GM18519 (cell line): ENCODE results near the gene TMC4.
"Not testable (repeated sequence)": the region's sequence is repeated elsewhere in the genome, so short reads cannot be mapped to it uniquely, and the experiment has no call there.

Source experiments
- ATAC-seq: cut with Tn5 transposase; IDR thresholded peaks from one replicate; pipeline ENCODE4 v1.9.1; 2021; ENCODE audit warnings: mild to moderate bottlenecking, moderate library complexity; ENCODE audit not compliant: unreplicated experiment, low FRiP score

TMC4 gene

DNA sequence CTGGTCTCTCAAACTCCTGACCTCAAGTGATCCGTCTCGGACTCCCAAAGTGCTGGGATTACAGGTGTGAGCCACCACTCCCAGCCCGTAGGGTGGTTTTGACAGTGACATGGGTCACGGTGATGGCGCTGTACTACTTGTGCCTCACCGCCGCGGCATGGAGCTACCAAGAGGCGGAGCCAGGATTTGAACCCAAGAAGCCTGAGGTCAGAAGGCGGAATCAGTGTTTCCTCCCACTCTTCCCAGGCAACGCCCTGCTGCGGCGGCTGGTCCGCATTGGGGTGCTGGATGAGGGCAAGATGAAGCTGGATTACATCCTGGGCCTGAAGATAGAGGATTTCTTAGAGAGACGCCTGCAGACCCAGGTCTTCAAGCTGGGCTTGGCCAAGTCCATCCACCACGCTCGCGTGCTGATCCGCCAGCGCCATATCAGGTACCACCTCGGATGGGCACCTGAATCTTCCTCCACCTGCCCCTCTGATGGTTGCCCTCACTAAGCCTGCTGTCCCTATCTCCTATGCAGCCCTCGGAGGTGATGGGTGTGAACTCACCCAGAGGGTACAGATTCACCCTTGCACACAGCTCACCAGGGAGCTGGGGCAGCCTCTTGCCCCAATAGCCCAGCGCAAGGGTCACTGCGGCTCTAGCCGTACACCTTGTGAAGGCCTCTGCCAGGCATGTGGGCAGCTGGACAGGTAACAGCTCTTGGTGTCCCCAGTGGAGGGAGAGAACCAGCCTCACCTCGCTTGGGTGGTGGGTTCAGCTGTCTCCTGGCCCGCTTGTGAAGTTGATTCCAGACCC is 33.3 kb upstream of the TMC4 start:
- no peak for ATAC-seq

- ATAC-seq = no peak
Measured at GRCh38 chr19:54204767-54205468, 32.0 kb upstream of the TMC4 start.

DNA sequence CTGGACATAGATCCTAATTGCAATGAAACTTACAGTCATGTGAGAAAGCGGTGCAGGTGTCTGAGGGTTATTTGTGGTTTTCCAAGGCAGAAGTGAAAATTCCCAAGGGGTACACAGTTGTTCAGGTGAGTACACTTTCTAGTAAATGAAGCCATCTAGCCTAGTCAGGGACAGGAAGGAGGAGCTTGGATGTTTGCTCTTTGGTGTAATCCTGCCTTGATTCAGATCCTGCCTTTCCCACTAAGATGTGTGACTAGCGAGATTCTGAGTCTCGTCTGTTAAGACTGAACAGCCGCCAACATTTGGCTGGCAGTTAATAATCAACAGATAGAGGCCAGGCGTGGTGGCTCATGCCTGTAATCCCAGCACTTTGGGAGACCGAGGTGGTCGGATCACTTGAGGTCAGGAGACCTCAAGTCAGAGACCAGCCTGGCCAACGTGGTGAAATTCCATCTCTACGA is 30.2 kb upstream of the TMC4 start:
- ATAC-seq = no peak

GRCh38 chr19:54201980-54202379 is 29.0 kb upstream of the TMC4 start:
- no peak for ATAC-seq

DNA sequence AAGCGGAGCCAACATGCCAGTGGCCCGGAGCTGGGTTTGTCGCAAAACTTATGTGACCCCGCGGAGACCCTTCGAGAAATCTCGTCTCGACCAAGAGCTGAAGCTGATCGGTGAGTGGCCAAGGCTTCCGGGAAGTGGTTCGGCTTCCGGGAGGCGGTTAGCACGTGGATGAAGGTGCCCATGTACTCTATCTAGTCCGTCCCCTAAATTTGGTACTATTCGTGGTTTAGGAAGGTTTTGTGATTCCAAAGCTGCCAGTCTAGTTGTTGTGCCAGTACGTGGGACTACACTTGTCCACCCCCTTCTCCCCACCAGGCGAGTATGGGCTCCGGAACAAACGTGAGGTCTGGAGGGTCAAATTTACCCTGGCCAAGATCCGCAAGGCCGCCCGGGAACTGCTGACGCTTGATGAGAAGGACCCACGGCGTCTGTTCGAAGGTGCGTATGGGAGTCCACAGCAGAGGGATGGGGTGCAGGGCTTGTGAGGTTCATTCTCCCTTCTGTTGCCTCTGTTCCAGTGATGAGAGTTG is 28.3 kb upstream of the TMC4 start:
- no peak for ATAC-seq

DNA sequence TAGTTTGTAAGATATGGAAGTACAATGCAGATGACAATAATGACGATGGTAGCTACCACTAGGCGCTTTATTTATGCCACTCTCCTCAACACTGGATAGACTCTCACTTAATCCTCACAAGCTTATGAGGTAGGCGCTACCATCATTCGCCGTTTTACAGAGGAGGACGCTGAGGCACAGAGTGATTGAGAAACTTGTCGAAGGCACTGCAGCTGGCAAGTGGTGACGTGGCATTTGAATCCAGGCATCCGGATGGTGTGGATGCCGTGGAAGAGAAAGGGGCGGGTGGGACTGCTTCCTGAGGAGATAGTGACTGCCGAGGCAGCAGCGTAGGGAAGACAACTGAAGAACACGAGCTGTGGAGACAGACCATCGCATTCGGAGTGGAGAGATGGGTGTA is 26.4 kb upstream of the TMC4 start:
- ATAC-seq = no peak

GRCh38 chr19:54197121-54197520 is 24.2 kb upstream of the TMC4 start:
- ATAC-seq = no peak

- ATAC-seq = no peak
Measured at GRCh38 chr19:54196536-54196935, 23.6 kb upstream of the TMC4 start.

- not testable (repeated sequence) for ATAC-seq
Measured at GRCh38 chr19:54194463-54194862, 21.5 kb upstream of the TMC4 start.

DNA sequence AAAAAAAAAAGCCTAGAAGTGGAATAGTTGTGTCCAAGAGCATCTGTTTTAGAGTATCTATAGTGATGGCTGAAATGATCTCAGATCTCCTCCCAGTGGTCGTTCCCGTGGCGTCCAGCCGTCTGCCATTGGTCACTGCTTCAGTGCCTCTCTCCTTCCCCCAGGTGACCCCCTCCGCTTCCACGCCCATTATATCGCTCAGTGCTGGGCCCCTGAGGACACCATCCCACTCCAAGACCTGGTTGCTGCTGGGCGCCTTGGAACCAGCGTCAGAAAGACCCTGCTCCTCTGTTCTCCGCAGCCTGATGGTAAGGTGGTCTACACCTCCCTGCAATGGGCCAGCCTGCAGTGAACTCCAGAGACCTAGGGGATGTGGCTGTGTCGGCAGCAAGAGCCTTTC is 20.1 kb upstream of the TMC4 start:
- ATAC-seq = no peak

DNA sequence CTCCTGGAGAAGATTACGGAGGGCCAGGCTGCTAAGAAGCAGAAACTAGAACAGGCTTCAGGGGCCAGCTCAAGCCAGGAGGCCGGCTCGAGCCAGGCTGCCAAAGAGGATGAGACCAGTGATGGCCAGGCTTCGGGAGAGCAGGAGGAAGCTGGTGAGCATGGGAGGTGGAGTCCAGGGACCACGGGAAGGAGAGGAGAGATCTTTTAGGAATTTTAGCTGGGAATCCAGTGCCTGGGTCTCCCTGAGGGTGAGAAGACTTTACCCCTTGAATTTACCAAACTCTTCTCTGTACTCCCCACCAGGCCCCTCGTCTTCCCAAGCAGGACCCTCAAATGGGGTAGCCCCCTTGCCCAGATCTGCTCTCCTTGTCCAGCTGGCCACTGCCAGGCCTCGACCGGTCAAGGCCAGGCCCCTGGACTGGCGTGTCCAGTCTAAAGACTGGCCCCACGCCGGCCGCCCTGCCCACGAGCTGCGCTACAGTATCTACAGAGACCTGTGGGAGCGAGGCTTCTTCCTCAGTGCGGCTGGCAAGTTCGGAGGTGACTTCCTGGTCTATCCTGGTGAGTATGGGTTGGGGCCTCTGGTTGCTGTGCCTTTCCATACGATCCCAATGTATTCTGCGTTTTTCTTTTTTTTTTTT is 19.0 kb upstream of the TMC4 start:
- ATAC-seq = no peak

GRCh38 chr19:54191011-54191810 is 18.3 kb upstream of the TMC4 start, which contains the start of gene TSEN34:
Gene TSEN34, plus strand, starts transcription at chr19:54191308. Its CDS starts 57 bp downstream, at chr19:54191365.
- peak; percentile 15 for ATAC-seq

DNA sequence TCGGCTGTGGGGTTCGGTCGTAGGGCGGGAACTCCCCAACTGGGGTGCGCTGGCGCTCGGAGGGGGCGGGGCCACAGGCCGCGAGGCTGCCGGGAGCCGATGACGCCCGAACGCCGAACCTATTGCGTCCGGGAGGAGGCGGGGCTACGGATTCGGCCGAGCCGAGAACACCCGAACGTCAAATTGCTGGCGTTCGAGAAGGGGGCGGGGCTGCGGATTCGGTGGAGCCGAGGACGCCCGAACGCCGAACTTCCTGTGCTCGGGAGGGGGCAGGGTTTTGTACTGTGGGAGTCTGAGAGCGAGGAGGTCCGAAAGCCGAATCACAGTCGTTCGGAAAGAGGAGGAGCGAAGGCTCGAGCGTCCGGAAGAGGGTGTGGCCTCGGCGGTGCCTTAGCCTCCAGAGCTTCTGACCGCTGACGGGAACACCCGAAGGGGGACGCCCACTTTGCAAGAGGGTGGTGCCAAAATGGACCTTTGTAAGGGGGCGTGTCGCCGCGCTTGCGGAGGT is 17.6 kb upstream of the TMC4 start:
- ATAC-seq = peak; percentile 32

DNA sequence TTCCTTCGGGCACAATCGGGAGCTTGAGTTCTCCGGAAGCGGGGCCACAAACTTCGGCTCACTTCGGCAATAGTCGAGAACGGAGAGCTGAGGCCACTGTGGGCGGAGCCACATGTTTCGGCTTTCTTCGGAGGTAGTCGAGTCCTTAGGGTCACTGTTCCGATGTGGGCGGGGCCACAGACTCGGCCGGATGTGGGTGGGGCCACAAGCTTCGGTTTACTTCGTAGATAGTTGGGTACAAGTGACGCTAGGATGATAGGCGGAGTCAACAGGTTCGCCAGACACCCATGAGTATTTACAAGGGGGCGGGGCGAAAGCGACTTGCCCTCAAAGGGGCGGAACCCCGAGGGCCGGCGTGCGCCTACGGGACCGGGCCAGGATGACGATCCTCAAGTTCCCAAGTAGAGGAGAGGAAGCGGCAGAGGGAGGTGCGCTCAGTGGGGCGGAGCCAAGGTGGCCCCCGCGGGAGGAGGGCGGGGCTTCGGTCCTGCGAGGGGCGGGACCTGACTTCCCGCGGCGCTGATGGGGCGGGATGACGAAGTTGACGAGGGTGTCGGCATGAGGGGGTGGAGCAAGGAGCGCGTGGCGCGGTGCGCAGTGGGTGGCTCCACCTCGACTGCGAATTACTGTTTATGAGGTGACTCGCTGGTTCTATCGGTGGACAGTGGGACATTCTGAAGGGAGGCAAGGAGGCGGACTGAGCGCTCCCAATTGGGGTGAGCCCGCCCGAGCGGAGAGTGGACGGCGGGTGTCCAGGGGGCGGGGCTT is 17.0 kb upstream of the TMC4 start:
- ATAC-seq = peak; percentile 38

DNA sequence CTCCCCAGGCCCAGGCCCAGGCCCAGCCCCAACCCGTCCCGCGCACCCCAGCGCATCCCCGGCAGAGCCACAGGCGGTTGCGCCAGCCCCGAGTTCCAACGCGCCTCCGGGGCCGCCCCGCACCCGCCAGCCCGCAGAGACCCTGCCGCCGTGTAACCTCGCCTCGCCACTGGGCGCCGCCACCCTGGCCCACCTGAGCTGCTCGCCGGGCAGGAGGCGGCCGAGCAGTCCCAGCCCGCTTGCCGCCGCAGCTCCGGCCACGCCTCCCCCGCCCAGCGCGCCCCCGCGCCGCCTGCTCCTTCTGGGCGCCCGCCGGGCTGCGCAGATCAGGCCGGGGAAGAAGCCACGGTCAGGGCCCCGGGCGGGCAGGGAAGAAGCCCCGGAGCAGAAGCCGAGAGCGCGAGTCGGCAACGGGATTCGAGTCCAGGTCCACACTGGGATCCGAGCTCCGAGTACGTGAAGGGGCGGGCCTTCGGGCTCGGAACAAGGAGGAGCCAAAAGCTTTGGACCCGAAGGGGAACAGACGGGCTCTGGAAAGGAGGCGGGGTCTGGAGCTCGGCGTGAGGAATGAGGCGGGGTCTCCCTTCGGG is 16.3 kb upstream of the TMC4 start, which contains the start of gene MBOAT7:
Gene MBOAT7, minus strand, starts transcription at position 436 of the 590 bp plus-strand sequence. CDS start 1,072 bp downstream, outside the sequence.
- ATAC-seq = peak; percentile 16

GRCh38 chr19:54188215-54188871 is 15.4 kb upstream of the TMC4 start:
- ATAC-seq = no peak

DNA sequence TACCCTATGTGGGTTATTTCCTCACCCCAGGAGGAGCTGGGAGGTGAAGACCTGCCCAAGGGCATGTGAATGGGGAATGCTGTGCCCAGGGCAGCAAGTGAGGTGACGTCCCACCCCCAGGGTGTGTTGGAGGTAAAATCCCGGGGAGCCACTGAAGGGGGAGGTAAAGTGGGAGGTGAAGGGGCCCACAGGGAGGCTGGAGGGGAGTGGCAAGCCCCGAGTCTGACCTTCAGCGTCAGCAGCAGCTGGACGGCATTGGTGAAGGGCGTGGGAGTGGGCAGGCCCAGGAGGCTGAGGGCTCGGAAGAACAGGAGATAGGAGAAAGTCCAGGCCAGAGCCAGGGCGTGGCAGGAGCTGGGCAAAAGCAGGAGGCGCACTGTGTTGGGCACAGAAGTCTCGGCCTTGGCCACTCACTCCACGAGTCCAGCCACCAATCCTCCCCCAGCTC is 14.0 kb upstream of the TMC4 start:
- no peak for ATAC-seq

DNA sequence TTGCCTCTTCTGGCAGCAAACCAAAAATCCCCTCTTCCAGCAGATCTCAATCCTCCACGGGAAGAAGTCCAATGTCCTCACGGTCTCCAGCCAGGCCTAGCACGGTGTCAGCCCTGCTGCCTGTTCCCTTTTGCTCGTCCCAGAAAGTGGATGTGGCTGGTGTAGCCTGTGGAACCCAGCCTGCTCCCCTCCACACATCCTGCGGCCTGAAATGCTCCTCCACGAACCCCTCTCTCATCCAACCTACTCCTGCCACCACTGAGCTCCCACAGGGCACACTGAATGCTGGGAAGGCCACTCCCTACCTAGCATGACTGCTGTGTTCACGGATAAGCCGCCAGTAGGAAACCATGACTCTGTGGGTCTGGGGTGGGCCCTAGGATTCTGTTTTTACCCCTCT is 13.4 kb upstream of the TMC4 start:
- no peak for ATAC-seq
